ENCODE results near the gene AJAP1. TPM values are rescaled to one million over a fixed set of nuclear protein-coding genes. Genes with fewer than 3 reads are reported as not detected.

AJAP1 gene
- total RNA-seq, 1 donor from 2014 or later: 3.5 TPM

DNA sequence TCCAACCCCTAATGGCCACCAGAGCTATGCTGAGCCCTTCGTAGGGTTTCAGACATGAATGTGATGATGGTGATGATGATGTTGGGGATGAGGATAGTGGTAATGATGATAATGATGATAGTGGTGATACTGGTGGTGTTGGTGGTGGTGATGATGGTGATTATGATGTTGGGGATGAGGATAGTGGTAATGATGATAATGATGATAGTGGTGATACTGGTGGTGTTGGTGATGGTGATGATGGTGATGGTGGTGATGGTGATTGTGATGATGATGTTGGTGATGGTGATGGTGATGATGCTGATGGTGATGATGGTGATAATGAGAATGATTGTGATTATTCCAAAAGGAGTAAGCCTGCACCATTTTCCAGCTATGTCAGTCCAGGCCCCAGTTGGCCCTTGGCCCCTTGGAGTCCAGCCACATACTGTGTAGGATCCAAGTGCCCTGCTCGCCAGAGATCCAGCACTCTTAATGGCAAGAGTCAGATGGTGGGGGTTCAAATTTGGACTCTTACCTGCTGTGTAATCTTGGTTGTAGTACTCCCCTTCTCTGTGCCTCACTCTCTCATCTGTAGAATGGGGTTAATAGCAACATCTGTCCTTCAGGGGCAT, 28.3 kb downstream of the AJAP1 start:
- DNase-seq: no peak
- TF ChIP-seq, protein P1, sequence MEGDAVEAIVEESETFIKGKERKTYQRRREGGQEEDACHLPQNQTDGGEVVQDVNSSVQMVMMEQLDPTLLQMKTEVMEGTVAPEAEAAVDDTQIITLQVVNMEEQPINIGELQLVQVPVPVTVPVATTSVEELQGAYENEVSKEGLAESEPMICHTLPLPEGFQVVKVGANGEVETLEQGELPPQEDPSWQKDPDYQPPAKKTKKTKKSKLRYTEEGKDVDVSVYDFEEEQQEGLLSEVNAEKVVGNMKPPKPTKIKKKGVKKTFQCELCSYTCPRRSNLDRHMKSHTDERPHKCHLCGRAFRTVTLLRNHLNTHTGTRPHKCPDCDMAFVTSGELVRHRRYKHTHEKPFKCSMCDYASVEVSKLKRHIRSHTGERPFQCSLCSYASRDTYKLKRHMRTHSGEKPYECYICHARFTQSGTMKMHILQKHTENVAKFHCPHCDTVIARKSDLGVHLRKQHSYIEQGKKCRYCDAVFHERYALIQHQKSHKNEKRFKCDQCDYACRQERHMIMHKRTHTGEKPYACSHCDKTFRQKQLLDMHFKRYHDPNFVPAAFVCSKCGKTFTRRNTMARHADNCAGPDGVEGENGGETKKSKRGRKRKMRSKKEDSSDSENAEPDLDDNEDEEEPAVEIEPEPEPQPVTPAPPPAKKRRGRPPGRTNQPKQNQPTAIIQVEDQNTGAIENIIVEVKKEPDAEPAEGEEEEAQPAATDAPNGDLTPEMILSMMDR (IDR thresholded peaks at IDR 0.05; ENCODE audit: partially characterized antibody, unreplicated experiment): no peak
- Mint-ChIP-seq H3K9me3 (ENCODE audit: unreplicated experiment) (peaks cover 15% of the 10 kb centered on the region), H3K4me1 (ENCODE audit: low read depth, unreplicated experiment) (no peaks in the 10 kb centered on the region), H3K36me3 (ENCODE audit: unreplicated experiment) (peaks cover 8% of the 10 kb centered on the region), H3K27me3 (ENCODE audit: unreplicated experiment) (peaks cover 8% of the 10 kb centered on the region), H3K27ac (ENCODE audit: unreplicated experiment) (no peak overlapping the region), H3K4me3 (ENCODE audit: unreplicated experiment) (no peak overlapping the region)

DNA sequence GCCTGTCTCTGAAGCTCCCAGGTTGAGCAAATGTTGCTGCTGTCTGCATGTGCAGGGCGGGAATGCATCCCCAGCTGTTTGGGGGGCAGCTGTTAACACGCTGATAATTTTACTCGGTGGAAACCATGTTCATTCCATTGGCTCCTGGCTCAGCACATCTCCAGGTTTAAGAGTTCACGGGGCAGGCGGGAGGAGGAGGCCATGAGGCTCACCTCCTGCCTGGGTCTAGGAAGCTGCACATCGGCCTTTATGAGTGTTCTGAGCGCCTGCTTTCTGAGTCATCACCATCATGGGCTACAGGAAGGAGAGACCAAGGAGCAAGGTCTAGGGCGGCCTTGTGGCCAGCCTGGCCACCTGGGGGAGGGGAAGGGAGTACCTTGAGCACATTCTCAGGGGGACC, 29.7 kb downstream of the AJAP1 start:
- Mint-ChIP-seq H3K27ac (ENCODE audit: unreplicated experiment) (no peak overlapping the region), H3K36me3 (ENCODE audit: unreplicated experiment) (peaks cover 8% of the 10 kb centered on the region), H3K9me3 (ENCODE audit: unreplicated experiment) (peaks cover 15% of the 10 kb centered on the region), H3K27me3 (ENCODE audit: unreplicated experiment) (peaks cover 11% of the 10 kb centered on the region), H3K4me1 (ENCODE audit: low read depth, unreplicated experiment) (no peaks in the 10 kb centered on the region), H3K4me3 (ENCODE audit: unreplicated experiment) (no peak overlapping the region)
- TF ChIP-seq, protein P1 (IDR thresholded peaks at IDR 0.05; ENCODE audit: partially characterized antibody, unreplicated experiment): no peak
- DNase-seq: no peak

DNA sequence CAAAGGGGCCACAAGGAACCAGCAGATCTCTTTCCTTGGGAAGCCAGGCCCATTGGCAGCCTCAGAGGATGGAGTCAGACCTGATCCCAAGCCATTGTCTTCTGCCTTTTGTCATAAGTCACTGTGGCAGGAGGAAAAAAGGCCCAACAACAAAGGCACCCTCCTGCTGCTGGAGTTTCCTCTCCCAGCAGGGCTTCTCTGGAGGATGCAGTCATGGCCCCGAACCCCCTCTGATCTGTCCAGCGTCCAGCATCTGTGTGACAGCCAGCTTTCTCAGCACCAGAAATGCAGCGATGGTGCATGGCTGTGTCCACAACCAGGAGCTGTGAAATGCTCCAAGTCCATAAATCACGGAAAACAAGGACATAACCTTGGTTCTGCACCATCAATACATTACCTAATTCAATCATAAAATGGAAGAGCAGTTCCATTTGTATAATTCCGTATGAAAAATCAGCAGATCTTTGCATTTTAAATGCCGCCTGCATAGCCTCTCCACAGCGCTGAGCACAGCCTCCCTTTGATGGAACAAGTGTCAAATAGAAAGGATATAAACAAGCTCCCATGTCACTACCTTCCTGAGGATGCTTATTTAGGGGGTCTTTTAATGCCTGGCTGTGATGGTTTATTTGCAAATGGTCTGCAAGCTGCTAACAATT, 30.6 kb downstream of the AJAP1 start:
- no peak overlapping the region for H3K27ac Mint-ChIP-seq (ENCODE audit: unreplicated experiment)
- H3K27me3 Mint-ChIP-seq (ENCODE audit: unreplicated experiment): peaks cover 11% of the 10 kb centered on the region
- H3K9me3 Mint-ChIP-seq (ENCODE audit: unreplicated experiment): peaks cover 15% of the 10 kb centered on the region
- no peak overlapping the region for H3K4me3 Mint-ChIP-seq (ENCODE audit: unreplicated experiment)
- H3K4me1 Mint-ChIP-seq (ENCODE audit: low read depth, unreplicated experiment): no peaks in the 10 kb centered on the region
- TF ChIP-seq, protein P1 (IDR thresholded peaks at IDR 0.05; ENCODE audit: partially characterized antibody, unreplicated experiment): no peak
- H3K36me3 Mint-ChIP-seq (ENCODE audit: unreplicated experiment): peaks cover 8% of the 10 kb centered on the region
- DNase-seq: no peak

DNA sequence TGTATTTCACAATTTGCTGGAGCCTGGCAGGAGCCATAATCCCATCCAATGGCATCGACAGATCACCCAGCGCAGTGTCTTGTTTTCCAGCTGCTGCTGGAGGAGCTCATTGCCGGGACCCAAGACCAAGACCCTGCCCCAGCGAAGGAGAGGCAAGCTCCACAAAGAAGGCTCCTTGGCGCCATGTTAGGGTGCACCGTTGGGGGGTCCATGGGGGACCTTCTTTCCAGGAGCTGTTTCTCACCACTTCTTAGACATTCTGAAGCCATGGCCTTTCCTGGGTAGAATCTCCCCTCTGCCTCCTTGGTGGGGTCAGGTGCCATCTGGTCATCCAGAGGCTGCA, 31.1 kb downstream of the AJAP1 start:
- H3K4me3 Mint-ChIP-seq (ENCODE audit: unreplicated experiment): no peak overlapping the region
- TF ChIP-seq, protein P1 (IDR thresholded peaks at IDR 0.05; ENCODE audit: partially characterized antibody, unreplicated experiment): no peak
- H3K9me3 Mint-ChIP-seq (ENCODE audit: unreplicated experiment): peaks cover 18% of the 10 kb centered on the region
- no peak overlapping the region for H3K27ac Mint-ChIP-seq (ENCODE audit: unreplicated experiment)
- DNase-seq: no peak
- H3K36me3 Mint-ChIP-seq (ENCODE audit: unreplicated experiment): peaks cover 8% of the 10 kb centered on the region
- H3K4me1 Mint-ChIP-seq (ENCODE audit: low read depth, unreplicated experiment): no peaks in the 10 kb centered on the region
- H3K27me3 Mint-ChIP-seq (ENCODE audit: unreplicated experiment): peaks cover 11% of the 10 kb centered on the region

DNA sequence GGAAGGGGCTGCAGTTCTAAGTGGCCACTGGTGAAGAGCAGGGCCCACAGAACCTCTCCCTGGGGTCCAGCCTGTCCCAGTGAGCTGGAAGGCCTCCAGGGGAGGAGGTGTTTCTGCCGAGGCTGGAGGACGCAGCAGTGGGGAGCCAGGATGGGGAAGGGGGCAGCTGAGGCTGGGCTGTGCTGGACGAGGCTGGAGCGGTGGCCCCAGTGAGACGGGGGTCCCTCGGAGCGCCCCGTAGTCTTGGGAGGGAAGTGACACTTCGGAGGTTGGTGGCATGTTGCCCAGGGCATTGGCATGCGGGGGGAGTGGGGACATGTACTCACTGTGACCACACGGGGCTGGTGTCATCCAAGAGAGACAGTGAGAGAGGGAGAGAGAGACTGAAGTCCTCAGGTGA, 33.5 kb downstream of the AJAP1 start:
- peaks cover 11% of the 10 kb centered on the region for H3K27me3 Mint-ChIP-seq (ENCODE audit: unreplicated experiment)
- peaks cover 16% of the 10 kb centered on the region for H3K9me3 Mint-ChIP-seq (ENCODE audit: unreplicated experiment)
- peaks cover 8% of the 10 kb centered on the region for H3K36me3 Mint-ChIP-seq (ENCODE audit: unreplicated experiment)

More for the DNA sequence above, 33.5 kb downstream of the AJAP1 start:
- H3K4me1 Mint-ChIP-seq (ENCODE audit: low read depth, unreplicated experiment): no peaks in the 10 kb centered on the region
- no peak for DNase-seq
- TF ChIP-seq, protein P1 (IDR thresholded peaks at IDR 0.05; ENCODE audit: partially characterized antibody, unreplicated experiment): no peak
- H3K27ac Mint-ChIP-seq (ENCODE audit: unreplicated experiment): no peak overlapping the region
- H3K4me3 Mint-ChIP-seq (ENCODE audit: unreplicated experiment): no peak overlapping the region

All from glutamatergic neuron (in vitro differentiated cells).